Activated gamma-delta T cell treated with Interleukin-2 at 50 U/mL for 16 hours (primary cell): ENCODE results near the gene NUCKS1.
"Not testable (repeated sequence)": the region's sequence is repeated elsewhere in the genome, so short reads cannot be mapped to it uniquely, and the experiment has no call there.

Experiments used
- DNase-seq: peaks from one replicate; pipeline ENCODE4 v3.0.0-alpha.2; 2020

NUCKS1 gene

DNA sequence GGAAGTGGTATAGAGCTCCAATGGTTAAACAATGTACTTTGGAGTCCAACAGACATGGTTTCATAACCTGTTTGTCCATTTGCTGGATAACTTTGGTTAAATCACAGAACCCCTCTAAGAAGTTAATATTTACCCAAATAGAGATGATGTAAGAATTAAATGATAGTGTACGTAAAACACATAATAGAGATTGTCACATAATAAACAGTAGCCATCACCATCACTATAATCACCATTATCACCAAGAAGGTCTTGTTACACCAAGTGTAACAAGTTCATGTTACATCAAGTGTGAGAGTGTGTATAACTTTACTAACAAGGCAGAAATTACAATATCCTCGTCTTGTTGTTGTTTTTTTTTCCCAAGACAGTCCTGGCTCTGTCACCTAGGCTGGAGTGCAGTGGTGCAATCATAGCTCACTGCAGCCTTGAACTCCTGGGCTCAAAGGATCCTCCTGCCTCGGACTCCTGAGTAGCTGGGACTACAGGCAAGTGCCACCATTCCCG is 23.3 kb downstream of the NUCKS1 start:
- DNase-seq: no peak

DNA sequence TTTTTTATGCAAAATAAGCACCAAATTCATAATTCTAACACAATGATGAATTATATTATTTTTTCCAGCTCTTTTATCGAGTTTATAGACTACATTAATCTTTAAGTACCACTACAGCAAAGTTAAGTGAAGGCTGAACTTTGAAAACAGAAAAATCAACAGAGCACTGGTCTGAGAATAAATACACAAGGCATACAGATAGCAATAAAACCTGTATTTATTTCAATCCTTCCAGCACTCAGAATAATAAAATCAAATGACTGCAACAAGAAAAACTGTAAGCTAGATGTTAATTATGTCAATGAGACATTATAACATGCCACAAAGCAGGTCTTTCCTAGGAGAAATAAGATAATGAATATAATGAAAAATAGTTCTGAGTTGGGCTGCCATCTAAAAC is 24.5 kb downstream of the NUCKS1 start:
- no peak for DNase-seq

DNA sequence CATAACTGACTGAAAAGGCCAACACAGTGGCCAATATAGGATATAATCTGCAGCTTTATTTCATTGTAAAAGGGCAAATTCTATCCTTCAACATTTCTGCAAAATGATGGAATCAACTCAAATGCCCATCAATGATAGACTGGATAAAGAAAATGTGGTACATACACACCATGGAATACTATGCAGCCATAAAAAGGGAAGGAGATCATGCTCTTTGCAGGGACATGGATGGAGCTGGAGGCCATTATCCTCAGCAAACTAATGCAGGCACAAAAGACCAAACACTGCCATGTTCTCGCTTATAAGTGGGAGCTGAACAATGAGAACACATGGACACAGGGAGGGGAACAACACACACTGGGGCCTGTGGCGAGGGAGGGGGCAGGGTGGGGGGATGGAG is 29.2 kb downstream of the NUCKS1 start:
- not testable (repeated sequence) for DNase-seq

DNA sequence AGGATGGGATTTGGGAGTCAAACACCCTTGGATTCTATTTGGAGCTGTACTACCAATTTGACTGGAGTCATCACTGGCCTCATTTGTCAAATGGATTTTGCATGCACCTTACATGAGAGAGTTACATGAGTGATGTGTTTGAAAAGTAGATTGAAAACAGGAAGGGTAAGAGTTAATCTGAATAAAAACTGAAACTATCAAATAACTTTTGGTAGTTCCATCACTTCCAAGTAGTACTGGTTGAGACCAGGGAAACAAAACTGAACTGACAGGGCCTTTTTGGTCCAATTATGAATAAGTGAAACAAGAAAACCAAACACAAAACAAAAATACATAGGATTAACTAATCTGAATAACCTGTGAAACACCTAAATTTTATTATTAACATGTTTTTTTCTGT is 30.2 kb downstream of the NUCKS1 start:
- DNase-seq: no peak

DNA sequence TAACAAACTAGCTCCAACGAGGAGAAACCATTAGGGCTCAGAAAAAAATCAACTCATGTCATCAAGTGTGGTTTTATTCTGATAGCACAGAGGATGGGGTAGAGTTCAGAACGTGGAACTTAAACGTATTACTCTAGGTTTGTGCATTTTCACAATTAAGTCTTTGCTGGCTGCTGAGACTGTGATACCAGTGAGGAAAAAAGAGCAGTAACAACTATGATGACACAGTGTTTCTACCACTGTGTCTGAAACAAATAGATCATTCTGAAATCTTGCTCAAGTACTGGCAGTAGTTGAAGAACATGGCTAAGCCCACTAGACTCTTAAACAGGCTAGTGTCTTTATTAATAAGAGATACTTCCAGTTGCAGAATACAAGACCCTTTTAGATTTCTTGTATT is 31.0 kb downstream of the NUCKS1 start:
- DNase-seq: no peak

DNA sequence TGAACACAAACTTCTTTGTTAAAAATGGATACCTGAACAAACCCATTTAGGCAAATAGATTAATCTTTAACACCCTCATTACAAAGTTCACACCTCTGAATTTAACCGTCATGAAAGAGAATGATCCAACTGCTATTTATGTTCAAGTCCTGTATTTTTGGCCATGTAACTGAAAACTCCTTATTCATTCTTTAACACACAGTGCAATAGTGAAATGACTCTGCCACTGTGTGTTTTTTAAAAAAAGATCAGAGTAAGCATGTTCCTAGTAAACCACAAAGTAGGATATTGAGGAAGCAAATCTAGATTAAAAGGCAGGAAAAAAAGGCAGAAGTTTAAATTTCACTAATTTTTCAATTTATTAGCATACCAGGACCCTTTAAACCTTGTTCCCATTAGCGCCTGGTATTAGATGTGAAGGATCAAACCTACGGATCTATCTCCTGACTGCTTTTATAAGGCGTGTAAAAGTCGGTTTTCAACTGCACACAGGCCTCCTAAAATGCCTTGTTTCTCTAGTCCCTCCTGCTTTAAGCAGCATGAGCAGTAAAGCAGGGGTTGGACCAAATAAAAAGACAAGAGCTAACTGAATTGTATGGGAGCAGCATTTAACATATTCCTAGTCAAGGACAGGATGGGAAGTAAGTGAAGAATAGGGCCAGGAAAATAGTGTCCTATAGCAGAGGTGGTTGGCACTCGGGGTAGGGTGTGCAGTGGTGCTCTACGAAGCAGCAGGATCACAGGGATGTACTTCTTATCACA is 33.4 kb downstream of the NUCKS1 start:
- no peak for DNase-seq

DNA sequence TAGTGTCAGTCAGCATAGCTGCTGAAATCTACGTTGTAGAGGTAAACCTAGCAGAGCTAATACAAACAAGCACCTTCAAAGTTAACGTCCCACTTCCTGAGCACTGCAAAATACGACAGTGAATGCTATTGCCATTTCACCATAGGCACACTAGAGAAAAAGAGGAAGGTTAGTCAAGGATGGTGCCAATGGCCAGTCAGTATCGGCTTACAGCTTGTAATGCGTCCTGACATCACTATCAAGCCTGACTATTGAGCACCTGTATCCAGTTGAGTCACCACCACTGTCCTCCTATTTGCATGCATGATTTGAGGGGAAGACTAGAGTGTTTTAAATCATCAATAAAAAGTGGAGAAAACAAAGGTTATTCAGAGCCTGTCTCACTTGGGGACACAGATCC is 34.4 kb downstream of the NUCKS1 start:
- no peak for DNase-seq

DNA sequence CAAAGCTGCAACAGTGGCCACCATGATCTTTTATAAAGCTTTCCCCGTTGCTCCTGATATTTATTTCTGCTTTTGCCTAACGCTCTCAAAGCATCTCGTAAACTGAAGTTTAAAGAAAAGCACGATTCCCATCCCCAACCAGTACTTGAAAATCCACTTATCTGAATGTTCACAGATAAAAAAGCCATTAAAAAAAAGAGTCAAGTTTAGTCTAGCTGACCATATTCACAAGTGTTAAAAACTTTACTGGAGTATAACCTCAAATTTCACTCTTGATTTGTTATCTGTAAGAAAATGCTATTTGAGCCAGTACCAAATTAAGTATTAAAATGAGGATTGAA is 35.1 kb downstream of the NUCKS1 start:
- no peak for DNase-seq

DNA sequence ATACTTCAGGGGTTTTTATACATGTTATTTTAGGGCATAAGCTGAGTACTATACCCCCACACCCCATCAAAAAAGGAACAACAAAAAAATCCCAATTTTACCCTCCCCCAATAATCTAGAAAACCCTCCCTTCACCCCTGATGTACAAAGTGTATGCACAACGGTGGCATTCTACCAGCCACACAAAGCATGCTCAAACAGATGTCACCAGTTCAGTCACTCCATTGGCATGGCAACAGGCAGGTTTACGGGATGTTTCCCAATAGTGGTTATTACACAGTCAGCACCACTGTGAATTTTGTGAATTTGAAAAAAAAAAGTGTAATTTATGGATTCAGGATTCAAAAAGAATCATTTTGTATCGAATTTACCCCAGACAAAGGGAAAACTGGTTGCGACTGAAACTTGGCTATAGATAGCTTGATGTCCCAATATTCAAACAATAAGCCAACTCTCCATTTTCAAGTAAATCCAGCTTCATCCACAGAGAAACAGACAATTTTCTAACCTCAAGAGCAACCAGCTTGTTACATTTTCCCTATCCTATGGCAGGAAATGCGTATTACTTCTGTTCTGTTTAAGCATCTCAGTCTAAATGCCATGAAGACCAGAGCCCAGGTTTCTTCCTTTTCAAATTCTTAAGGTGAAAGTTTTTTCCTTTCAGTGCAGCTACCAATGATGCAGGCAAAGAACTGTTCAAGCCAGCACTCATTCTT is 35.6 kb downstream of the NUCKS1 start:
- no peak for DNase-seq

DNA sequence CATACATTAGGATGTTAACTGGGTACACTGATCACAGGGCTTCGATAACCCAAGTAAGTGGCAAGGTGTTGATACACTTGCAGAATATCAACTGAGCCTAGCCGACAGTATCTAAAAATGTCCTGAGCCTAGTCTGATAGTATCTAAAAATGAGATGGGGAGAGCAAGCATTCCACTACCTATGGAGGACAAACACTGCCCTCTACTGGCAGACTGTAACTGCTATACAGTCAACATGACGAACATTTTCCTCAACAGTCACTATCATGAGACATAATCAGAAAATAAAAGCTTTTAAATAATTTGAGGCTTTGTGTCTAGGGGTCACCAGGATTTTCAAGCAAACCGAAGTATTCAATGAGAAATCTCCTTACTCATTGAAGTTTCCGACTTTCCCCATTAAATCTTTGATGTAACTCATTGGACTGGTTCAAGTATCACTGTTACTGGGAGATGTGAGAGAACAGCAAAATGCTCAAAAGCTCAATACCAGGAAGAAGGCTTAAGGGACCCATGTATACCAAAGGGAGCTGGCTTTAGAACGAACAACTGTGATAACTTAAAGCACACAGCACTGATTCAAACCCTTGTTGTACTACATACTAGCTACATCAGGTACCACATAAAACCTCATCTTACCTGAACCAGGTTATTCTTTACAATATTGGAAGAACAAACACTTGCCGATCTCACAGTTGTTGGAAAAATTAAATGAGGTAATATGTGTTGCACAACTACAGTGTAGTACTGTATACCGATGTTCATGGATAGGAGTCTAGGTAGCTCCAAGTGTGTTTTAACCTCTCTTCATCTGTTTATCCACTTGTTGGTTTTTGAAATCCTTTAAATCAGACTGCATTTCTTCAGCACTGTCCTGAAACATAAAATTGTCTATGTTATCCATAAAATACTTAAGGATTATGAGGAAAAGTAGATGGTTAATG is 38.6 kb downstream of the NUCKS1 start:
- DNase-seq: peak; percentile 63

DNA sequence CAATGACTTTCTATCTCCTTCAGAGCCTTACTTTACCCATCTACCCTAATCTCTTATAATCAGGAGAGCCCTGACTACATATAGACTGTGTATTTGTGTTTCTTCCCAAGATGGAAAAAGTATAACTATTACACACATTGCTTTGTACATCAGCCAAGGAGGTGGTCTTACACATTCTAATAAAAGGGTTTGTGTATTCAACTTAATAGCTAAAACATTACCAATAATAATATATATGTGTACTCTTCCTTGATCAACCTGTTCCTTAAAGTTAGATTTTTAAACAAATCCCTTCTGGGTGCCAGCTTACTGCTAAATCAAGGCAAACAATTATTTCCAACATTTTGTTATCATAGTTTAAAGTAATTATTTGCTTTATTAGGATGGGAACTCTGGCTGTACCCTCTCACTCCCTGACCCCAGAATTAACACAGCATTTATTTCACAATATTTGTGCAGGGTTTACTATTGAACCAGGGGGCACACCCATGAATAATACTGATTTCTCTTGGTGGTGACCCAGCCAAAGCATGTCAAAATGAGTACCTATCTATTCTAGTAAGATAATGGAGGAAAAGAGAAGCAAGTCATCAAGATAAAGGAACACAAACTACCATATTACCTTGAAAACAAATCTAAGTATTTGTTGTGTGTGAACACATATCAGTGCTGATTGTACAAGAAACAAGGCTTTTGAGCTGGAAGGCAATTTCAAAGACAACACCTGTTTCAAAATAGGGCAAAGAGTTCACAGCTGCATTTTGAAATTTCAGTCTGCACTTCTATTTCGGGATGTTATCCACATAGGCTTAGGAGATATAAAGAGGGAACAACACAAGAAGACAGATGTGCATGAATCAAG is 39.5 kb downstream of the NUCKS1 start:
- no peak for DNase-seq

DNA sequence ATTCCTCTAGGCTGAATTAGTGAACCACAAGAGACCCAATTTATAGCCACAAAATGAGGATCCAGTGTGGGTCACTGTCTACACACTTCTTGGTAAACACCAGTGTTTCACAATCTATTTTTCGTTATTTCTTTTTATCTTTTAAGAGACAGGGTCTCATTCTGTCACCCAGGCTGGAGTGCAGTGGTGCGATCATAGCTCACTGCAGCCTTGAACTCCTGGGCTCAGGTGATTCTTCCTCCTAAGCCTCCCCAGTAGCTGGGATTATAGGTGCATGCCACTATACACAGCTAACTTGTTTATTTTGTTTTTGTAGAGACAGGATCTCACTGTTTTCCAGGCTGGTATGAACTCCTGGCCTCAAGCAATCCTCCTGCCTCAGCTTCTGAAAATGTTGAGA is 40.3 kb downstream of the NUCKS1 start:
- DNase-seq: no peak

DNA sequence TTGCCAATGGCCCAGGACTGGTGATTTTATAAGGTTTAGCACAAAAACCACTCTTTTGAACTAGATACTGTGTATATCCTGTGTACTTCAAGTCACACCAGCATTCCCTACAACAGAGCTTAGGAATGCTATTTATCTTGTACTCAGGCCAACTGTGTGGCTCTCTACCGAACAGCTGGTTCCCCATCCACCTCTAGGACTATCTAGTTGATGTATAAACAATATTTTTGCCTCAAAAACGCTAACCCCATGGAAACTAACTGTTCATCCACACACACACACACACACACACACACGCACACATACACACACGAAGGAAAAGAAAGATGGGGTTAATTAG is 41.0 kb downstream of the NUCKS1 start:
- no peak for DNase-seq

DNA sequence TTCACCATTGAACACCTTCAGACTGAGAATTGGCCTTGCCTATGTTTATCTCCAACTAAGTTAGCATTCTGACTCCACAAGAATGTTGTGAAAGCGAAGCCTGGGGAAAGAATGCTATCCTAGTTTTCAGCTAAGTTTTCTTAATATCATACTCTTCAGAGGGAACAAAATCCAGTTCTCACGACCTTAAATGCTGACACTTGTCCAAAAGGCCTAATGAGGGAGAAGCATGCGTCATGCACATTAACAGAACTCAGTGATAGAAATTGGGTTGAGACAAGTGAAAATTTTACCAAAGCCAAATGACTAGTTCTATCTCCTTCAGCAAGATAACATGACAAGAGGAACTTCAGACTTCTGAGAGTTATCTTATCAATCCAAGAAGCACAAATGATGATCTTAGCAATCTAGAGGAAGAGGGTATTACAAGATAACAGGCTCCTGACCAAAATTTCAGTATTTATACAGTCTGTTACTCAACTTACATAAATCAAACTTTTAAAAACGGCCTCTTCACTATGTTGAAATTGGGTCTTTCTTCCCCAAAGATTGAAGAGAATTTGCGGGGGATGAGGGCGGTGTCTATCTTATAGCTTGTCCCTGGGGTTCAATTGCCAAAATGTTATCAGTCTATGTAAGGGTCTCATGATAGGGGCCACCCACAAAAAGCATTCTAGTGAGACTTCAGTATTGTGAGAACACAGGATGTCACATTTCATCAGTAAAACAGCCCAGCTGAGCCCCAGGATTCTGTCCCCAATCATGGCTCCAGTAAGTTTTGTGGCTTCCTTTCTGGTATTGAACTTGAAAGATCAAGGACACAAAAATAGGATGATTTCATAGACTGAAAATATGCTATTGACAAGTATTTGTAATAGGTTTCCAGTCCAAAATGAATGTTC is 43.1 kb downstream of the NUCKS1 start:
- DNase-seq: no peak

DNA sequence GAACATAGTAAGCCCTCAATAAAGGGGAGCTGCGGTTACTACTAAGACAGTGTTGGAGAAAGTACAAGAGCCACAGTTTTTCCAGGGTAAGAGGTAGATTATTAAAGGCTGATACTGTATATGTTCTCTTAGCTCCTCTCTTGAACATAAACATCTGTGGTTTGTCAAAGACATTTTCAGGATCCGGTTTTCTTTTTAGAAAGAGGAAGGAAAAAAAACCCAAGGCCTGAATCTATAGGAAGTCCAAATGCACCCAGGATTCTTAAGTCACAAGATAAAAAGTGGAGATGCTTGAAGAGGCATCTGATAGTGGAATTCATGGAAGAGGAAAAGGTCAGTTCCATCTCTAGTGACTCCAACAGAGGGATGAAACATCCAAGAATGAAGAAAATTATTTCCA is 45.1 kb downstream of the NUCKS1 start:
- no peak for DNase-seq

DNA sequence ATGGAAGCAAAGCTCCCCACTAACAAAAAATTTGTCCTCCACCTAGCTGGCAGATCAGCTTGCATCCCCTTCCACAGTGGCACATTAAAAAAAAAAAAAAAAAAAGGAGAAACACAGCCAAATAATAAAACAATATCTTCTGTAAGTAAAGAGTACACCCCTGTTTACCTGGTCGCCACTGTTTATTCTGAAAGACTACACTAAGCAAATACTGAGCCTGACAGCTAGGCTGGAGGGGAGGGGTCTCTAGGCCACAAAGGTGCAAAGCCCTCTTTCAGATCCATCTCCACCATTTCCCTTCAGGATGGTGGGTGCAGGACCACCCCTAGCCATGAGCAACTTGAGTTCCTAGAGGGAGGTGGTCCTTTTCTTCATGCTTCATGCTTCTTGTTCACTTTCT is 46.9 kb downstream of the NUCKS1 start:
- DNase-seq: no peak

DNA sequence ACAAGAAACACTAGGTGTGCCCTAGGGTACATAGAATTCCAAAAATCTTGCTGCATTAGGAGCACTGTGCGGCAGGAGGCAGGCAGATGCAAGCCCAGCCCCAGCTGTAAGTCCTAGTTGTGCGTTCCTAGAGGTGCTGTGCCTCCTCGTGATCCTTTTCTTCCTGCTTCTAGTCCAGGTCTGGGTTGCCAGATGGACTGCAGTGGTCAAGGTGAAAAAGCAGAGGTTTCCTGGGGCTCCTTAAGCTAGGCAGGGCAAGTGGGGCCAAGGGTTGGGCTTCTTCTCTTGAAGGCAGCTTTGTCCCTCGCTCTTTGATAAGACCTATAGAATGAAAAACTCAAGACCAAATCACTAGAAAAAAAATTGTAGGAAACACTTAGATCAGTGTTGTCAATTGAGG is 48.1 kb downstream of the NUCKS1 start:
- no peak for DNase-seq

DNA sequence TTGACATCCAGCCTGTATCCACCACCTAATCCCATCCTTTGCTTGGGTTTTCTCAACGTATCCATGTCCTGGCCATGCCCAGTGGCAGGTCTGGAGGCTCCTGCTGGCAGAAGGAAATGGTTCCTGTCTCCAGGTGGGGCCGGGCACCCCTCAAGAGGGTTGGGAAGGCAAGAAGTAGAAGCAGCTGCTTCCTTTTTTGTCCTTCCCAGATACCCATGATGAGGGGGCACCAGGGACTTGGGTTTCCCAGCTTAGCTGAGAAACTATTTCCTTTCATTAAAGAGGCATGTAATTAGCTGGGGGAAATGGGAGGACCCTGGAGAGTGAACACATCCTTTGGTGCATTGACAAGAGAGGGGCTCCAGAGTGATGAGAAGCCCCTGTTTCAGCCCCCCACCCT is 48.6 kb downstream of the NUCKS1 start:
- no peak for DNase-seq

DNA sequence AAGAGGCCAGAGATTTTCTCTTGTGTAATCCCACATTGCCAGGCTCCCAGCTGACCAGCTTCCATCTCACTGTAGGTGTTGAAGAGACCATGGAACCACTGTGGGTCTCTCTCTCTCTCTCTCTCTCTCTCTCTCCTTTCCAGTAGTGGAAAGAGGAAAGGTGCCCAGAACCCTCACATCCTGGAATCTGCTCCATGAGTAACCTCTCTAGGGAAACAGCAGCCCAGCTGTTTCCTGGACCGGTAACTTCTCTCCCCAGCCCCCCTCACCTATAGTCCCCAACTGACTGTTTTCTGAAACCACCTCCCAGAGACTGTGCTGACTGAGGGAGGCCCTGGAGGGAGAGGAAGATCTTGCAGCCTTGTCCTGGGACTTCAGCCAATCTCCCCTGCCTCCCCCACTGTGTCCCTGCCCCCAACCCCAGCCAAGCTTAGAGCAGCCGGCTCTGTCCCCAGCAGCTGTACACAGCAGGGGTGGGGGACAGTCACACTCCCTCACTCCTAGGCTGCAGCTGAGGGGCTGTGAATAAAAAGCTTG is 49.0 kb downstream of the NUCKS1 start:
- no peak for DNase-seq

DNA sequence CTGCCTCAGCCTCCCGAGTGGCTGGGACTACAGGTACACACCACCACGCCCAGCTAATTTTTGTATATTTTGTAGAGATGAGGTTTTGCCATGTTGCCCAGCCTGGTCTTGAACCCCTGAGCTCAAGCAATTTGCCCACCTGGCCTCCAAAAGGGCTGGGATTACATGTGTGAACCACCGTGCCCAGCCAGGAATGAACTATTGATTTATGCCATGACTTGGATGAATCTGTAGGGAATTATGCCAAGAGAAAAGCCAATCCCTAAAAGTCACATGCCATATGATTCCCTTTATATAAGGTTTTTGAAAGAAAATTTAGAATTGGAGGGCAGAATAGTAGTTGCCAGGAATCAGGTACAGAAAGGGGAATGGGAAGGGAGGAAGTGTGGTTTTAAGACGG is 50.6 kb downstream of the NUCKS1 start:
- no peak for DNase-seq

DNA sequence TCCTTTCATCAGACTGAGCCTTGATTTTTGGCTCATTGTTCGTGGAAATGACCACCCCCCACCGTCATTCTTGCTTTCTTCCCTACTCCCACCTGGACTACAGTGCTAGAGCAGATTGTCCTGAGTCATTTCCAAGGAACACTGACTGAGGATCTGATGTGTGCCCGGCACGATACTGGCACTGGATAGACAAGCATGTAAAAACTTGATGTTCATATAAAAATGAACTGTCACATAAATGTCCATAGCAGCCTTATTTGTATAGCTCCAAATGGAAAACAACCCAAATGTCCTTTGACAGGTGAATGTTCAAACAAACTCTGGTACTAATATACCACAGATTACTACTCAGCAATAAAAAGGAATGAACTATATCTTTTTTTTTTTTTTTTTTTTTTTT is 51.1 kb downstream of the NUCKS1 start:
- no peak for DNase-seq
